ENCODE data around the gene OLIG2.

DNA sequence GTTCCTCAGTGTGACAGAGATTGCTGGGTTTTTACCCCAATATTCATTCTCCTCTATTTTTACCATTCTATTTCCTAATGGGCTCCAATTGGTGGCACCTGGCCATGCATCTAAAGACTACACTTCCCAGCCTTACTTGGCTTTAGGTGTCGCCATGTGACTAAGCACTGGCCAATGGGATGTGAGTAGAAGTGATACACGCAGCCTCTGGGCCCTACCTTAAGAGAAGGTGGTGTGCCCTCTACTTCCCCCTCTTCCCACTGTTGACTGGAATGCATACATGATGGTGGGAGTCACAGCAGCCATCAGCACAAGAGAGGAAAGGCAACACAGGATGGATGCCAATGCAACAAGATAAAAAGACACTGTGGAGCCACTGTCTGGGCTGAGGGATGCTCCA is 11.4 kb upstream of the OLIG2 start:
- TF ChIP-seq, protein P1, sequence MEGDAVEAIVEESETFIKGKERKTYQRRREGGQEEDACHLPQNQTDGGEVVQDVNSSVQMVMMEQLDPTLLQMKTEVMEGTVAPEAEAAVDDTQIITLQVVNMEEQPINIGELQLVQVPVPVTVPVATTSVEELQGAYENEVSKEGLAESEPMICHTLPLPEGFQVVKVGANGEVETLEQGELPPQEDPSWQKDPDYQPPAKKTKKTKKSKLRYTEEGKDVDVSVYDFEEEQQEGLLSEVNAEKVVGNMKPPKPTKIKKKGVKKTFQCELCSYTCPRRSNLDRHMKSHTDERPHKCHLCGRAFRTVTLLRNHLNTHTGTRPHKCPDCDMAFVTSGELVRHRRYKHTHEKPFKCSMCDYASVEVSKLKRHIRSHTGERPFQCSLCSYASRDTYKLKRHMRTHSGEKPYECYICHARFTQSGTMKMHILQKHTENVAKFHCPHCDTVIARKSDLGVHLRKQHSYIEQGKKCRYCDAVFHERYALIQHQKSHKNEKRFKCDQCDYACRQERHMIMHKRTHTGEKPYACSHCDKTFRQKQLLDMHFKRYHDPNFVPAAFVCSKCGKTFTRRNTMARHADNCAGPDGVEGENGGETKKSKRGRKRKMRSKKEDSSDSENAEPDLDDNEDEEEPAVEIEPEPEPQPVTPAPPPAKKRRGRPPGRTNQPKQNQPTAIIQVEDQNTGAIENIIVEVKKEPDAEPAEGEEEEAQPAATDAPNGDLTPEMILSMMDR (conservative IDR thresholded peaks at IDR 0.05 in 1 of 2, IDR thresholded peaks at IDR 0.05 in 1 of 2; ENCODE audit: extremely low read depth in 1 of 2, insufficient read depth in 1 of 2, low read depth in 1 of 2, low read length in 2 of 2), result no peak
- TF ChIP-seq EZH2 (IDR thresholded peaks at IDR 0.05; ENCODE audit: borderline replicate concordance, low read length), result no peak
